ENCODE data around the gene FAM174A. TPM values are rescaled to one million over a fixed set of nuclear protein-coding genes. Genes with fewer than 3 reads are reported as not detected.
A peak's percentile ranks its signal among the peaks of the same experiment; 100 is the strongest.

Gene FAM174A
- total and polyA plus RNA-seq, 8 donors: 8.2 to 31.5 (median 9.3) TPM

- Histone ChIP-seq H3K9me3 (no peaks in the 10 kb centered on the region), H3K27ac (no peak overlapping the region), H3K27me3 (no peaks in the 10 kb centered on the region), H3K36me3 (peaks cover 0 to 3% (median 0%) of the 10 kb centered on the region in 3 donors), H3K4me1 (no peaks in the 10 kb centered on the region), H3K4me3 (no peak overlapping the region)
- FAIRE-seq (no peak), ATAC-seq (no peak), DNase-seq (no peak)
- TF ChIP-seq CTCF (IDR thresholded peaks at IDR 0.05): no peak
- intact Hi-C loops (cut with DNase I): no loop called here
- 90 to 94% methylated on average over 4 of the region's 4 CpGs for WGBS, 2 donors
Measured at GRCh38 chr5:100566382-100567141, 31.4 kb downstream of the FAM174A start.

DNA sequence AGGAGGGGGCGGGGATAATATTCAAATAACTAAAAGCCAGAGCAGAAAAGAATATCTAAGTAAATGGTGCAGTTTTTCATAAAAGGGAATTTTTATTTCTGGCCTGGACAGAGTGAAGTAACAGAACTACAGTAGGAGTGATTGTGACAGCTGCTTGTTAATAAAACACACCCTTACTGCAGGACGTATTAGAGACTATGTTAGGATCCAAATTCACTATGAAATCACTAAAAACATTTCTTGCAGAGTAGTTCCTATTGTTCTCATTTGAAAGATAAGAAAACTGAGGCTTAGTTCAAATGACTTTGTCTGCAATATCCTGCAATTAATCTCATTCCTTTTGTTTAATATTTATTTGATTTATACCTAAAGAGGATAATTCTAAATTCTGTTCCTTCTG is 39.5 kb downstream of the FAM174A start:
- Histone ChIP-seq H3K4me1 (peaks cover 0 to 11% (median 5%) of the 10 kb centered on the region in 3 donors), H3K27me3 (no peaks in the 10 kb centered on the region), H3K36me3 (no peaks in the 10 kb centered on the region), H3K27ac (no peak overlapping the region), H3K9me3 (no peaks in the 10 kb centered on the region), H3K4me3 (no peak overlapping the region)
- FAIRE-seq (no peak), ATAC-seq (no peak), DNase-seq (no peak)
- 81 to 86% methylated on average over 2 of the region's 2 CpGs for WGBS, 2 donors
- no peak for TF ChIP-seq CTCF (IDR thresholded peaks at IDR 0.05)
- intact Hi-C loops (cut with DNase I): no loop called here

- H3K27ac ChIP-seq: no peak overlapping the region
- peaks cover 0 to 11% (median 5%) of the 10 kb centered on the region in 3 donors for H3K4me1 ChIP-seq
- DNase-seq: no peak
- H3K4me3 ChIP-seq: no peak overlapping the region
- H3K27me3 ChIP-seq: no peaks in the 10 kb centered on the region
- no peak for FAIRE-seq
- H3K36me3 ChIP-seq: no peaks in the 10 kb centered on the region
- intact Hi-C loops (cut with DNase I): no loop called here
- no peak for TF ChIP-seq CTCF (IDR thresholded peaks at IDR 0.05)
- H3K9me3 ChIP-seq: no peaks in the 10 kb centered on the region
- ATAC-seq: no peak
Measured at GRCh38 chr5:100575815-100576214, 40.6 kb downstream of the FAM174A start.

- H3K4me3 ChIP-seq: no peak overlapping the region
- H3K36me3 ChIP-seq: no peaks in the 10 kb centered on the region
- no peak for ATAC-seq
- H3K27ac ChIP-seq: no peak overlapping the region
- no peak for DNase-seq
- intact Hi-C loops (cut with DNase I): no loop called here
- no peaks in the 10 kb centered on the region for H3K27me3 ChIP-seq
- no peaks in the 10 kb centered on the region for H3K9me3 ChIP-seq
- H3K4me1 ChIP-seq: peaks cover 0 to 11% (median 5%) of the 10 kb centered on the region in 3 donors
- 88 to 91% methylated on average over 2 of the region's 2 CpGs for WGBS, 2 donors
- no peak for FAIRE-seq
- no peak for TF ChIP-seq CTCF (IDR thresholded peaks at IDR 0.05)
Measured at GRCh38 chr5:100576217-100576751, 41.1 kb downstream of the FAM174A start.

- no peak overlapping the region for H3K27ac ChIP-seq
- ATAC-seq (peak in 2 of 4 donors; percentile 27 to 54), FAIRE-seq (no peak), DNase-seq (no peak)
- no peak for TF ChIP-seq CTCF (IDR thresholded peaks at IDR 0.05)
- H3K4me1 ChIP-seq: peaks cover 0 to 11% (median 5%) of the 10 kb centered on the region in 3 donors
- no peaks in the 10 kb centered on the region for H3K9me3 ChIP-seq
- H3K27me3 ChIP-seq: peaks cover 0 to 3% (median 0%) of the 10 kb centered on the region in 4 donors
- no peaks in the 10 kb centered on the region for H3K36me3 ChIP-seq
- intact Hi-C loops (cut with DNase I): no loop called here
- no peak overlapping the region for H3K4me3 ChIP-seq
- WGBS, 2 donors: 27 to 34% methylated on average over 1 of the region's 1 CpG
Measured at GRCh38 chr5:100577506-100577905, 42.3 kb downstream of the FAM174A start.

Measured in pancreas (tissue), 10 donors.